HCT116 (cell line): Measurements from ENCODE around the gene PIP4K2B.

Experiments
- ATF3 ChIP-seq: IDR thresholded peaks from 2 replicates; pipeline ENCODE4 v1.6.1; 2012
- CTCF ChIP-seq, 3 experiments: fragments of 200-600 bp in 1 of 3; sonication (generic) in 1 of 3; IDR thresholded peaks in 2 of 3; conservative IDR thresholded peaks in 1 of 3; 2 replicates each; pipeline ENCODE4 v1.5.1; 2012 to 2017; ENCODE audit warnings: low read depth in 2 of 3, low read length in 2 of 3, antibody characterized with exemption in 1 of 3, borderline replicate concordance in 1 of 3, control low read depth in 1 of 3, mild to moderate bottlenecking in 1 of 3, mixed read lengths in 1 of 3, mixed run types in 1 of 3, moderate library complexity in 1 of 3; ENCODE audit not compliant: insufficient read depth in 1 of 3
- EGR1 ChIP-seq: IDR thresholded peaks from 2 replicates; pipeline ENCODE4 v1.6.1; 2012; ENCODE audit warnings: low read depth
- EZH2 ChIP-seq: fragments of 200-600 bp; sonication (generic); IDR thresholded peaks from 2 replicates; pipeline ENCODE4 v1.6.1; 2017; ENCODE audit warnings: antibody characterized with exemption, mixed run types
- EZH2phosphoT487 ChIP-seq: fragments of 200-600 bp; IDR thresholded peaks from 2 replicates; pipeline ENCODE4 v1.6.1; 2018; ENCODE audit warnings: antibody characterized with exemption, borderline replicate concordance
- JUND ChIP-seq: IDR thresholded peaks from 2 replicates; pipeline ENCODE4 v1.6.1; 2012
- POLR2A ChIP-seq: IDR thresholded peaks from 2 replicates; pipeline ENCODE4 v1.7.0; 2011; ENCODE audit warnings: borderline replicate concordance; ENCODE audit not compliant: insufficient read depth, insufficient read length; ENCODE audit errors: extremely low read depth
- POLR2AphosphoS5 ChIP-seq: IDR thresholded peaks from 2 replicates; pipeline ENCODE4 v1.6.1; 2011; ENCODE audit warnings: mild to moderate bottlenecking, low read depth, low read length, moderate library complexity
- REST ChIP-seq: IDR thresholded peaks from 2 replicates; pipeline ENCODE4 v1.6.1; 2012; ENCODE audit warnings: low read depth
- SIN3A ChIP-seq: IDR thresholded peaks from 2 replicates; pipeline ENCODE4 v1.6.1; 2012; ENCODE audit warnings: low read depth
- TCF7L2 ChIP-seq: IDR thresholded peaks from 2 replicates; pipeline ENCODE4 v1.7.0; 2011; ENCODE audit warnings: borderline replicate concordance, inconsistent platforms; ENCODE audit not compliant: insufficient read depth, insufficient read length; ENCODE audit errors: extremely low read depth
- YY1 ChIP-seq: IDR thresholded peaks from 2 replicates; pipeline ENCODE4 v1.6.1; 2011; ENCODE audit warnings: low read length, low read depth, moderate library complexity, mild to moderate bottlenecking; ENCODE audit not compliant: insufficient replicate concordance; ENCODE audit errors: extremely low read depth
- ZNF274 ChIP-seq: fragments of 200-500 bp; sonication (Bioruptor generic); IDR thresholded peaks from 2 replicates; pipeline ENCODE4 v1.6.1; 2014; ENCODE audit warnings: mild to moderate bottlenecking, low read depth, low read length, inconsistent platforms
- TF ChIP-seq, protein P1 (sequence below): IDR thresholded peaks from 2 replicates; pipeline ENCODE4 v1.6.1; 2011; ENCODE audit warnings: mild to moderate bottlenecking, low read length, moderate library complexity; ENCODE audit not compliant: insufficient replicate concordance; ENCODE audit errors: extremely low read depth

DNA sequence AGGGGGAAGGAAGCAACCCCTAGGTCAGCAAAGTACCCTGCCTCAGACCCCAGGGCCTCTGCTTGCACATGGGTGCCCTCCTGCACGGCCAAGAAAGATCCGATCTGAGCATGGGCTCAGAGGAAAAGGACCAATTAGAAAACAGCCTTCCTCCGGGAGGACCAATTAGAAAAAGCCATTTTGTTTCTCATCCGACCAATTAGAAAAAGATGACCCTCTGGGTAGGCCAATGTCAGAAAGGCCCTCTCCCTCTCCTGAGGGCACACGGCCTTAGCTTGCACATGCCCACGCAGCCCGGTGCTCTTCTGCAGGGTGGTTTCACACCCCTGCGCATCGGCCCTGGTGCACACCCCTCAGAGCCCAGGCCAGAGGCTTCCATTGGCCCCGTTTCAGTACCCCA, 74.3 kb downstream of the PIP4K2B start:
- TF ChIP-seq ATF3: no peak
- TF ChIP-seq CTCF (IDR thresholded peaks at IDR 0.05 in 2 of 3, conservative IDR thresholded peaks at IDR 0.05 in 1 of 3; ENCODE audit: borderline replicate concordance in 1 of 3, insufficient read depth in 1 of 3, low read depth in 2 of 3, low read length in 2 of 3): no peak
- TF ChIP-seq TCF7L2: no peak
- no peak for TF ChIP-seq POLR2AphosphoS5
- TF ChIP-seq POLR2A: no peak
- no peak for TF ChIP-seq ZNF274
- TF ChIP-seq, protein P1, sequence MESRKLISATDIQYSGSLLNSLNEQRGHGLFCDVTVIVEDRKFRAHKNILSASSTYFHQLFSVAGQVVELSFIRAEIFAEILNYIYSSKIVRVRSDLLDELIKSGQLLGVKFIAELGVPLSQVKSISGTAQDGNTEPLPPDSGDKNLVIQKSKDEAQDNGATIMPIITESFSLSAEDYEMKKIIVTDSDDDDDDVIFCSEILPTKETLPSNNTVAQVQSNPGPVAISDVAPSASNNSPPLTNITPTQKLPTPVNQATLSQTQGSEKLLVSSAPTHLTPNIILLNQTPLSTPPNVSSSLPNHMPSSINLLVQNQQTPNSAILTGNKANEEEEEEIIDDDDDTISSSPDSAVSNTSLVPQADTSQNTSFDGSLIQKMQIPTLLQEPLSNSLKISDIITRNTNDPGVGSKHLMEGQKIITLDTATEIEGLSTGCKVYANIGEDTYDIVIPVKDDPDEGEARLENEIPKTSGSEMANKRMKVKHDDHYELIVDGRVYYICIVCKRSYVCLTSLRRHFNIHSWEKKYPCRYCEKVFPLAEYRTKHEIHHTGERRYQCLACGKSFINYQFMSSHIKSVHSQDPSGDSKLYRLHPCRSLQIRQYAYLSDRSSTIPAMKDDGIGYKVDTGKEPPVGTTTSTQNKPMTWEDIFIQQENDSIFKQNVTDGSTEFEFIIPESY: no peak
- TF ChIP-seq JUND: no peak
- no peak for TF ChIP-seq EGR1
- TF ChIP-seq SIN3A: no peak
- no peak for TF ChIP-seq EZH2
- TF ChIP-seq EZH2phosphoT487: no peak
- no peak for TF ChIP-seq YY1
- no peak for TF ChIP-seq REST
